Cardiac septum (tissue), 1 donor: ENCODE results near the gene TBC1D26. TPM values are rescaled to one million over a fixed set of nuclear protein-coding genes. Genes with fewer than 3 reads are reported as not detected.

Experiments used
- total RNA-seq: library from RNA; stranded (reverse); fragmentation: NEBNext Ultra II Directional; extraction: Animal tissue kit (Norgen Biotek cat#: 25700); gene quantifications from one replicate; pipeline ENCODE4 v1.2.1, GENCODE V29; 2021
- donor health status: DM: no; HTN: no; CAD: no.

Gene TBC1D26
- total RNA-seq, 1 donor from 2014 or later = not detected

Other genes with a start within 250 kb of the TBC1D26 start
- gene TVP23C, start 168.8 kb upstream of the TBC1D26 start, total RNA-seq = 6.9 TPM
- 1.2 TPM for gene FBXW10B, start 112.6 kb upstream of the TBC1D26 start, total RNA-seq
- 22.6 TPM for gene TRIM16, start 48.0 kb upstream of the TBC1D26 start, total RNA-seq
- gene ZNF286A, start 32.5 kb upstream of the TBC1D26 start, total RNA-seq = 13.8 TPM
- 1.3 TPM for gene ADORA2B, start 212.8 kb downstream of the TBC1D26 start, total RNA-seq